GM12878 (cell line): ENCODE measurements around the gene PNPLA8.

ENCODE experiments used
- BCL11A ChIP-seq: IDR thresholded peaks from 2 replicates; pipeline ENCODE4 v1.6.1; 2011; ENCODE audit warnings: low read depth, low read length
- CHD2 ChIP-seq: IDR thresholded peaks from 2 replicates; pipeline ENCODE4 v1.6.1; 2011; ENCODE audit warnings: low read depth, low read length, improper control_type of control experiment, borderline replicate concordance
- EZH2 ChIP-seq: IDR thresholded peaks from 2 replicates; pipeline ENCODE4 v1.6.1; 2012; ENCODE audit warnings: low read depth, mild to moderate bottlenecking, control low read depth, inconsistent platforms, low read length, borderline replicate concordance; ENCODE audit not compliant: control insufficient read depth
- FOS ChIP-seq: IDR thresholded peaks from 3 replicates; pipeline ENCODE4 v1.6.1; 2011; ENCODE audit warnings: borderline replicate concordance; ENCODE audit not compliant: insufficient read length; ENCODE audit errors: extremely low read depth
- MXI1 ChIP-seq: fragments of 150-350 bp; IDR thresholded peaks from 2 replicates; pipeline ENCODE4 v1.6.1; 2011; ENCODE audit warnings: low read depth, mild to moderate bottlenecking, inconsistent platforms, low read length, improper control_type of control experiment
- POLR2A ChIP-seq: IDR thresholded peaks from 2 replicates; pipeline ENCODE4 v1.6.1; 2011; ENCODE audit warnings: low read depth, mild to moderate bottlenecking, low read length
- TAF1 ChIP-seq: IDR thresholded peaks from 2 replicates; pipeline ENCODE4 v1.6.1; 2011; ENCODE audit warnings: mild to moderate bottlenecking, low read depth, low read length, borderline replicate concordance
- TARDBP ChIP-seq: IDR thresholded peaks from 2 replicates; pipeline ENCODE4 v1.6.1; 2016; ENCODE audit warnings: borderline replicate concordance
- YBX1 ChIP-seq: fragments of 450-650 bp; IDR thresholded peaks from 2 replicates; pipeline ENCODE4 v1.6.1; 2016; ENCODE audit warnings: antibody characterized with exemption
- ZNF384 ChIP-seq: IDR thresholded peaks from 2 replicates; pipeline ENCODE4 v1.6.1; 2012; ENCODE audit warnings: low read depth, mild to moderate bottlenecking, low read length, improper control_type of control experiment, borderline replicate concordance
- TF ChIP-seq, protein P1 (sequence below), 3 experiments: IDR thresholded peaks in 2 of 3; conservative IDR thresholded peaks in 1 of 3; 2 replicates each; pipeline ENCODE4 v1.5.1; 2011; ENCODE audit warnings: low read depth in 3 of 3, low read length in 3 of 3, mild to moderate bottlenecking in 3 of 3, control low read depth in 2 of 3, moderate library complexity in 2 of 3, inconsistent platforms in 1 of 3, mixed read lengths in 1 of 3; ENCODE audit not compliant: control insufficient read depth in 2 of 3, insufficient read depth in 1 of 3; ENCODE audit errors: extremely low read depth in 1 of 3

DNA sequence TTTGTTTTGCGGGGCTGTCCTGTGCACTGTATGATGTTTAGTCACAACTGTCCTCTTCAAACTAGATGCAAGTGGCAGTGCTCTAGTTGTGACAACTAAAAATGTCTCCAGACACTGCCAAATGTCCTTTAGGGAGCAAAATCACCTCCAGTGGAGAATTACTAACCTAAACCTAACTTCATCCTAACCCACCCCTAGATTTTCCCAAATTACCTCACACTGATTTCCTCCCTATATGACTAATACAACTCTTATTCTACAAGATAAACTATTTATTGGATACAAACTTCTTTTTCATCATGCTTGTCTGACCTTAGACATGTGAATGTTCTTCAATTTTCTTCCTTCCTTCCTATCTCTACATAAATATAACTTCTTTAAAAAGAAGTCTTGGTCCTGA is 26.4 kb downstream of the PNPLA8 start:
- TF ChIP-seq, protein P1, sequence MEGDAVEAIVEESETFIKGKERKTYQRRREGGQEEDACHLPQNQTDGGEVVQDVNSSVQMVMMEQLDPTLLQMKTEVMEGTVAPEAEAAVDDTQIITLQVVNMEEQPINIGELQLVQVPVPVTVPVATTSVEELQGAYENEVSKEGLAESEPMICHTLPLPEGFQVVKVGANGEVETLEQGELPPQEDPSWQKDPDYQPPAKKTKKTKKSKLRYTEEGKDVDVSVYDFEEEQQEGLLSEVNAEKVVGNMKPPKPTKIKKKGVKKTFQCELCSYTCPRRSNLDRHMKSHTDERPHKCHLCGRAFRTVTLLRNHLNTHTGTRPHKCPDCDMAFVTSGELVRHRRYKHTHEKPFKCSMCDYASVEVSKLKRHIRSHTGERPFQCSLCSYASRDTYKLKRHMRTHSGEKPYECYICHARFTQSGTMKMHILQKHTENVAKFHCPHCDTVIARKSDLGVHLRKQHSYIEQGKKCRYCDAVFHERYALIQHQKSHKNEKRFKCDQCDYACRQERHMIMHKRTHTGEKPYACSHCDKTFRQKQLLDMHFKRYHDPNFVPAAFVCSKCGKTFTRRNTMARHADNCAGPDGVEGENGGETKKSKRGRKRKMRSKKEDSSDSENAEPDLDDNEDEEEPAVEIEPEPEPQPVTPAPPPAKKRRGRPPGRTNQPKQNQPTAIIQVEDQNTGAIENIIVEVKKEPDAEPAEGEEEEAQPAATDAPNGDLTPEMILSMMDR (IDR thresholded peaks at IDR 0.05 in 2 of 3, conservative IDR thresholded peaks at IDR 0.05 in 1 of 3; ENCODE audit: control insufficient read depth in 2 of 3, extremely low read depth in 1 of 3, insufficient read depth in 1 of 3, low read depth in 3 of 3, low read length in 3 of 3), result no peak
- no peak for TF ChIP-seq CHD2
- TF ChIP-seq ZNF384, result no peak
- TF ChIP-seq MXI1, result no peak
- no peak for TF ChIP-seq FOS
- no peak for TF ChIP-seq BCL11A
- no peak for TF ChIP-seq TARDBP
- no peak for TF ChIP-seq YBX1
- no peak for TF ChIP-seq TAF1
- no peak for TF ChIP-seq POLR2A
- TF ChIP-seq EZH2, result no peak
